PC-3 (cell line): ENCODE measurements around the gene PI4KA.

Experiments used
- CTCF ChIP-seq: fragments of 300-600 bp; sonication (generic); conservative IDR thresholded peaks from 2 replicates; pipeline ENCODE4 v1.5.1; 2017; ENCODE audit warnings: antibody characterized with exemption, low read depth, mild to moderate bottlenecking, low read length
- EZH2 ChIP-seq: fragments of 300-600 bp; sonication (generic); IDR thresholded peaks from one replicate; pipeline ENCODE4 v1.6.1; 2017; ENCODE audit warnings: antibody characterized with exemption, mild to moderate bottlenecking, low read length; ENCODE audit not compliant: unreplicated experiment
- EZH2phosphoT487 ChIP-seq: fragments of 300-600 bp; sonication (generic); IDR thresholded peaks from 2 replicates; pipeline ENCODE4 v1.6.1; 2018; ENCODE audit warnings: mild to moderate bottlenecking, antibody characterized with exemption, low read length, borderline replicate concordance

- TF ChIP-seq CTCF = no peak
- TF ChIP-seq EZH2 = no peak
- no peak for TF ChIP-seq EZH2phosphoT487
These were observed 84.8 kb downstream of the PI4KA start, which contains the start of gene SERPIND1 for GRCh38 chr22:20773793-20774212.
